IMR-90 (cell line): ENCODE data around the gene TANC2. TPM values are rescaled to one million over a fixed set of nuclear protein-coding genes. Genes with fewer than 3 reads are reported as not detected.

Source experiments
- ATAC-seq: fragments of 200-7000 bp; cut with Tn5 transposase; 2 replicates; pipeline ENCODE4 v1.9.1; 2020; ENCODE audit warnings: low read depth, mild to moderate bottlenecking, moderate library complexity
- BruUV-seq: library from RNA; stranded (reverse); fragments of 400-500 nt; replicated peaks from 2 replicates; lab custom pipeline; 2021; lab: Mats Ljungman, UMichigan
- CTCF ChIA-PET: fragments of 300-600 bp; formaldehyde crosslinking; extraction: SDS; loops from one replicate; lab custom pipeline; 2021; ENCODE audit warnings: antibody characterized with exemption; lab: Yijun Ruan, JAX
- POLR2A ChIA-PET: fragments of 300-600 bp; sonication (Branson Sonifier 250); formaldehyde crosslinking; loops from one replicate; lab custom pipeline; 2022; ENCODE audit warnings: antibody characterized with exemption; ENCODE audit not compliant: unreplicated experiment; lab: Charles Lee
- DNase-seq: peaks from one replicate; pipeline ENCODE4 v3.0.0; 2013
- H2AFZ ChIP-seq: replicated peaks from 2 replicates; pipeline ENCODE3; 2013; ENCODE audit warnings: low read length, mild to moderate bottlenecking; ENCODE audit not compliant: poor library complexity
- H2AK5ac ChIP-seq: 2 replicates; pipeline ENCODE4 v1.6.1; 2013; ENCODE audit warnings: low read depth, low read length, inconsistent platforms
- H2AK9ac ChIP-seq: replicated peaks from 2 replicates; pipeline ENCODE3; 2013; ENCODE audit warnings: mild to moderate bottlenecking, low read depth, low read length, moderate library complexity; ENCODE audit not compliant: poor library complexity
- H2BK120ac ChIP-seq: 2 replicates; pipeline ENCODE4 v1.6.1; 2013; ENCODE audit warnings: low read depth, low read length, inconsistent platforms
- H2BK15ac ChIP-seq: 3 replicates; pipeline ENCODE4 v1.6.1; 2013; ENCODE audit warnings: low read depth, low read length, inconsistent platforms
- H2BK20ac ChIP-seq: 2 replicates; pipeline ENCODE4 v1.6.1; 2013; ENCODE audit warnings: low read depth, mild to moderate bottlenecking, inconsistent platforms, low read length, moderate library complexity
- H2BK5ac ChIP-seq: 2 replicates; pipeline ENCODE4 v1.6.1; 2013; ENCODE audit warnings: mild to moderate bottlenecking, low read depth, low read length, inconsistent platforms; ENCODE audit not compliant: poor library complexity, severe bottlenecking
- H3K14ac ChIP-seq: replicated peaks from 2 replicates; pipeline ENCODE4 v1.6.1; 2013; ENCODE audit warnings: low read depth, low read length, inconsistent platforms
- H3K18ac ChIP-seq: 2 replicates; pipeline ENCODE4 v1.6.1; 2013; ENCODE audit warnings: low read depth, low read length, control low read depth
- H3K23ac ChIP-seq: 2 replicates; pipeline ENCODE4 v1.6.1; 2013; ENCODE audit warnings: low read depth, low read length, inconsistent platforms
- H3K27ac ChIP-seq: 2 replicates; pipeline ENCODE4 v1.5.1; 2013; ENCODE audit warnings: mild to moderate bottlenecking, control low read depth, low read length; ENCODE audit not compliant: insufficient read depth
- H3K27me3 ChIP-seq: 2 replicates; pipeline ENCODE4 v1.6.1; 2013; ENCODE audit warnings: low read length; ENCODE audit not compliant: control insufficient read depth, insufficient read depth
- H3K36me3 ChIP-seq: 2 replicates; pipeline ENCODE4 v1.6.1; 2013; ENCODE audit warnings: low read length, mixed read lengths; ENCODE audit not compliant: control insufficient read depth, insufficient read depth
- H3K4ac ChIP-seq: 2 replicates; pipeline ENCODE4 v1.6.1; 2013; ENCODE audit warnings: low read depth, low read length, inconsistent platforms
- H3K4me1 ChIP-seq: 2 replicates; pipeline ENCODE4 v1.6.1; 2013; ENCODE audit warnings: low read length, mixed read lengths; ENCODE audit not compliant: control insufficient read depth, insufficient read depth
- H3K4me2 ChIP-seq: 2 replicates; pipeline ENCODE4 v1.6.1; 2013; ENCODE audit warnings: low read depth, mild to moderate bottlenecking, control low read depth, low read length, moderate library complexity
- H3K4me3 ChIP-seq: 2 replicates; pipeline ENCODE4 v1.5.1; 2013; ENCODE audit warnings: low read depth, mild to moderate bottlenecking, control low read depth, low read length, moderate library complexity; ENCODE audit not compliant: insufficient read depth
- H3K56ac ChIP-seq: 2 replicates; pipeline ENCODE4 v1.6.1; 2013; ENCODE audit warnings: low read length, inconsistent platforms; ENCODE audit not compliant: insufficient read depth; ENCODE audit errors: extremely low read depth
- H3K79me1 ChIP-seq, 2 experiments: 2 replicates each; pipeline ENCODE4 v1.6.1; 2013; ENCODE audit warnings: low read length in 2 of 2, inconsistent platforms in 1 of 2, low read depth in 1 of 2
- H3K9ac ChIP-seq: 2 replicates; pipeline ENCODE4 v1.6.1; 2013; ENCODE audit warnings: low read depth, low read length, control low read depth
- H3K9me1 ChIP-seq: 2 replicates; pipeline ENCODE4 v1.6.1; 2013; ENCODE audit warnings: low read length, inconsistent platforms; ENCODE audit not compliant: insufficient read depth
- H3K9me3 ChIP-seq: 2 replicates; pipeline ENCODE4 v1.6.1; 2013; ENCODE audit warnings: low read length; ENCODE audit not compliant: control insufficient read depth, insufficient read depth
- H4K20me1 ChIP-seq: 2 replicates; pipeline ENCODE4 v1.6.1; 2013; ENCODE audit warnings: low read length, inconsistent platforms; ENCODE audit not compliant: insufficient read depth
- H4K5ac ChIP-seq: 2 replicates; pipeline ENCODE4 v1.6.1; 2013; ENCODE audit warnings: mild to moderate bottlenecking, low read depth, low read length, control low read depth
- H4K8ac ChIP-seq, 2 experiments: 2 replicates each; pipeline ENCODE4 v1.6.1; 2013; ENCODE audit warnings: low read depth in 2 of 2, low read length in 2 of 2, control low read depth in 1 of 2, inconsistent platforms in 1 of 2
- H4K91ac ChIP-seq: 2 replicates; pipeline ENCODE4 v1.6.1; 2013; ENCODE audit warnings: low read depth, low read length, inconsistent platforms; ENCODE audit not compliant: insufficient read depth
- BHLHE40 ChIP-seq: fragments of 150-350 bp; IDR thresholded peaks from 2 replicates; pipeline ENCODE4 v1.6.1; 2016; ENCODE audit warnings: mild to moderate bottlenecking, low read depth, low read length
- MAFK ChIP-seq: IDR thresholded peaks from 2 replicates; pipeline ENCODE4 v1.6.1; 2012; ENCODE audit warnings: low read depth, low read length, improper control_type of control experiment
- dilution Hi-C: fragments of 300-500 bp; cut with HindIII; formaldehyde crosslinking; loops from one replicate; pipeline ENCODE4 v1.14.3; 2018; ENCODE audit warnings: low sequenced_read_pairs; ENCODE audit not compliant: unreplicated experiment
- in situ Hi-C: fragments of 300-500 bp; cut with MboI; formaldehyde crosslinking; loops from 3 replicates; pipeline ENCODE4 v1.14.3; 2019; ENCODE audit warnings: low sequenced_read_pairs, inconsistent platforms, mixed read lengths
- intact Hi-C: fragments of 100-400 bp; cut with micrococcal nuclease; formaldehyde crosslinking; loops from 2 replicates; pipeline ENCODE4 v1.10.0; 2022
- polyA plus RNA-seq, 3 experiments: library from polyadenylated mRNA; depleted of rRNA; stranded (reverse); fragments of >200 nt; gene quantifications; 2 replicates each; pipeline ENCODE4 v1.2.3, GENCODE V29; 2012; ENCODE audit warnings: low replicate concordance in 1 of 3
- total RNA-seq: library from RNA; depleted of rRNA; stranded (reverse); fragments of >200 nt; gene quantifications from 2 replicates; pipeline ENCODE4 v1.2.3, GENCODE V29; 2012

Gene TANC2
- total and polyA plus RNA-seq, 2 of the 4 experiments (the other 2 are of a cell fraction) = 20.6 to 41.4 TPM

- no peak overlapping the region for H2AK5ac ChIP-seq
- no peak overlapping the region for H3K4me2 ChIP-seq
- POLR2A ChIA-PET = no interaction called here
- no peak overlapping the region for H4K8ac ChIP-seq
- no peak overlapping the region for H3K14ac ChIP-seq
- 0 out of 2 replicates have a peak, but pooled peaks cover 1% of the 10 kb centered on the region for H3K36me3 ChIP-seq
- H3K9me3 ChIP-seq = no peaks in the 10 kb centered on the region
- H4K20me1 ChIP-seq = peaks cover 55% of the 10 kb centered on the region
- intact Hi-C loops (no loop called here), dilution Hi-C loops (no loop called here), in situ Hi-C loops (no loop called here)
- no peak overlapping the region for H3K56ac ChIP-seq
- BruUV-seq = no TSS peak
- ATAC-seq = no peak
- H3K27ac ChIP-seq = no peak overlapping the region
- peaks cover 3% of the 10 kb centered on the region; the same call in 1 of the 2 replicates for H3K9me1 ChIP-seq
- TF ChIP-seq MAFK = peak; percentile 82
- no peak for TF ChIP-seq BHLHE40
- H3K4ac ChIP-seq = no peak overlapping the region
- no peak overlapping the region for H2BK120ac ChIP-seq
- H3K4me1 ChIP-seq = peaks cover 11% of the 10 kb centered on the region
- H4K91ac ChIP-seq = no peak overlapping the region
- peaks cover 0 to 57% of the 10 kb centered on the region in 2 experiments for H3K79me1 ChIP-seq
- no peak overlapping the region for H2BK15ac ChIP-seq
- H3K27me3 ChIP-seq = no peaks in the 10 kb centered on the region
- no peak overlapping the region for H2AK9ac ChIP-seq
- no peak overlapping the region for H2BK20ac ChIP-seq
- H3K18ac ChIP-seq = no peak overlapping the region
- H4K5ac ChIP-seq = no peak overlapping the region
- no peak overlapping the region for H2AFZ ChIP-seq
- CTCF ChIA-PET = no interaction called here
- H3K4me3 ChIP-seq = no peak overlapping the region
- no peak overlapping the region for H3K9ac ChIP-seq
- no peak overlapping the region for H2BK5ac ChIP-seq
- no peak overlapping the region for H3K23ac ChIP-seq
- DNase-seq = no peak
These were observed 4.6 kb downstream of the TANC2 start for GRCh38 chr17:62970610-62971009.
